LNCAP (cell line): ENCODE results near the gene SLC27A1.

Source experiments
- TF ChIP-seq, protein P1 (sequence below): fragments of 450-650 bp; IDR thresholded peaks from 2 replicates; pipeline ENCODE4 v1.5.1; 2017; ENCODE audit warnings: mild to moderate bottlenecking

SLC27A1 gene

DNA sequence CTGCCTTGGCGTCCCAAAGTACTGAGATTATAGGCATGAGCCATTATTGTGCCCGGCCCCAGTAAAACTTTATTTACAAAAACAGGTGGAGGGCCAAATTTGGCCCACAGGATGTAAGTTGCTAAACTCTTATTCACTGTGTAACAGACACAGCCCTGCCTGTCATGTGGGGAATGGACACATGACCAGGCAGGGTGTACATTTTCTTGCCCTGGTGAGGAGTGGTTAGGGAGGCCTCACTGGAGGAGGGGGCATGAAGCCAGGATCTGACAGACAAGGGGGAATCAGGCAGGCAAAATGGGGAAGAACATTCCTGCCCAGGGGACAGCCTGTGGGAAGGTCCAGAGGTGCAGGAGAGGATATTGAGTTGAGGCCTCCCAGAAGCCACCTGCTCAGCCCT lies 33.7 kb downstream of the SLC27A1 start:
- TF ChIP-seq, protein P1, sequence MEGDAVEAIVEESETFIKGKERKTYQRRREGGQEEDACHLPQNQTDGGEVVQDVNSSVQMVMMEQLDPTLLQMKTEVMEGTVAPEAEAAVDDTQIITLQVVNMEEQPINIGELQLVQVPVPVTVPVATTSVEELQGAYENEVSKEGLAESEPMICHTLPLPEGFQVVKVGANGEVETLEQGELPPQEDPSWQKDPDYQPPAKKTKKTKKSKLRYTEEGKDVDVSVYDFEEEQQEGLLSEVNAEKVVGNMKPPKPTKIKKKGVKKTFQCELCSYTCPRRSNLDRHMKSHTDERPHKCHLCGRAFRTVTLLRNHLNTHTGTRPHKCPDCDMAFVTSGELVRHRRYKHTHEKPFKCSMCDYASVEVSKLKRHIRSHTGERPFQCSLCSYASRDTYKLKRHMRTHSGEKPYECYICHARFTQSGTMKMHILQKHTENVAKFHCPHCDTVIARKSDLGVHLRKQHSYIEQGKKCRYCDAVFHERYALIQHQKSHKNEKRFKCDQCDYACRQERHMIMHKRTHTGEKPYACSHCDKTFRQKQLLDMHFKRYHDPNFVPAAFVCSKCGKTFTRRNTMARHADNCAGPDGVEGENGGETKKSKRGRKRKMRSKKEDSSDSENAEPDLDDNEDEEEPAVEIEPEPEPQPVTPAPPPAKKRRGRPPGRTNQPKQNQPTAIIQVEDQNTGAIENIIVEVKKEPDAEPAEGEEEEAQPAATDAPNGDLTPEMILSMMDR = no peak

DNA sequence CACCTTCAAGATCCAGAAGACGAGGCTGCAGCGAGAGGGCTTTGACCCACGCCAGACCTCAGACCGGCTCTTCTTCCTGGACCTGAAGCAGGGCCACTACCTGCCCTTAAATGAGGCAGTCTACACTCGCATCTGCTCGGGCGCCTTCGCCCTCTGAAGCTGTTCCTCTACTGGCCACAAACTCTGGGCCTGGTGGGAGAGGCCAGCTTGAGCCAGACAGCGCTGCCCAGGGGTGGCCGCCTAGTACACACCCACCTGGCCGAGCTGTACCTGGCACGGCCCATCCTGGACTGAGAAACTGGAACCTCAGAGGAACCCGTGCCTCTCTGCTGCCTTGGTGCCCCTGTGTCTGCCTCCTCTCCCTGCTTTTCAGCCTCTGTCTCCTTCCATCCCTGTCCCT lies 34.1 kb downstream of the SLC27A1 start:
- TF ChIP-seq, protein P1 = no peak

DNA sequence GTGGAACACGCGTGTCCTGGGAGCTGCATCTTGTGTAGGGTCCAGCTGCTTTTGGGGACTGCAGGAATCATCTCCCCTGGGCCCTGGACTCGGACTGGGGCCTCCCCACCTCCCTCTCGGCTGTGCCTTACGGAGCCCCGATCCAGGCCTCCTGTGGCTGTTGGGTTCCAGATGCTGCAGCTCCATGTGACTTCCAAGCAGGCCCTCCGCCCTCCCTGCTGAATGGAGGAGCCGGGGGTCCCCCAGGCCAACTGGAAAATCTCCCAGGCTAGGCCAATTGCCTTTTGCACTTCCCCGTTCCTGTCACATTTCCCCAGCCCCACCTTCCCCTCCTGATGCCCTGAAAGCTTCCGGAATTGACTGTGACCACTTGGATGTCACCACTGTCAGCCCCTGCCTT lies 34.9 kb downstream of the SLC27A1 start:
- TF ChIP-seq, protein P1 = no peak

DNA sequence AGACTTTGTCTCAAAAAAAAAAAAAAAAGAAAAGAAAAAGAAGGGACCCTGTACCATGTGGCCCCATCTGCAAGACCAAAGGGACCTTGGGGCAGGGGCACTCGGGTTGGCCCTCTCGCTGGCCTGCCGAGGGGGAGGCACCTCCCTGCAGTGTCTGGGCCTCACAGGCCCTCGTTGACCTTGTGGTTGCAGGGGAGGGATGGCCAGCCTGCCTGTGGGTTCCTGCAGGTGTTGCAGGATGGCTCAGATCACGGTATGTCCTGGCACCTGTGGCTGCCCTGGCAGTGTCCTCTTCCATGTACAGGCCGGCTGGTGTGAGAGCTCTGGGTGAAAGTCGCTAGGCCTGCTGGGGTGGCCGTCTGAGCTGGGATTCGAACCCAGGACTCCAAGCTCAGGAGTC lies 36.4 kb downstream of the SLC27A1 start:
- TF ChIP-seq, protein P1 = no peak

DNA sequence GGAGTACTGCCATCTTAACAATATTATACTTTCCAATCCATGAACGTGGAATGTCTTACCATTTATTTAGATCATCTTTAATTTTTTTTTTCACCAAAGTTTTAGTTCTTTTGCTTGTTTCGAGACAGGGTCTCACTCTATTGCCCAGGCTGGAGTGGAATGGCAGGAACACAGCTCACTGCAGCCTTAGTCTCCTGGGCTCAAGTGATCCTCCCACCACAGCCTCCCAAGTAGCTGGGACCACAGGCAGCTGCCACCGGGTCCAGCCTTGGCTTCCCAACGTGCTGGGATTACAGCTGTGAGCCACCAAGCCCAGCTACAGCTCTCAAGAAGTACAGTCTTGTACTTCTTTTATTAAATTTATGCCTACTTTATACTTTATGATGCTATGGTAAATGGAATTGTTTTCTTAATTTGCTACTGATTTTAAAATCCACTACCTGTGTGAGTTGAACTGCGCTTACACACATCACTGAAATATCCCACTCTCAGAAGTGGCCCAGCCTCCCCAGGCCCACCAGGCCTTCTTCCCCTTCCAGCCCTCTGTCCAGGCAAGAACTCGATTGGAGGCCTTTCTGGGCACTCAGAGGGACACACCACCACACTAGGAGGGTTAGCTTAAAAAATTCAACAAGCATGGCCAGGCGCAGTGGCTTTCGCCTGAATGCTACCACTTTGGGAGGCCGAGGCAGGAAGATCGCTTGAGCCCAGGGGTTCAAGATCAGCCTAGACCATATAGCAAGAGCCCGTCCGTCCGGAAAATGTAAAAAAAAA lies 40.1 kb downstream of the SLC27A1 start:
- TF ChIP-seq, protein P1 = no peak

DNA sequence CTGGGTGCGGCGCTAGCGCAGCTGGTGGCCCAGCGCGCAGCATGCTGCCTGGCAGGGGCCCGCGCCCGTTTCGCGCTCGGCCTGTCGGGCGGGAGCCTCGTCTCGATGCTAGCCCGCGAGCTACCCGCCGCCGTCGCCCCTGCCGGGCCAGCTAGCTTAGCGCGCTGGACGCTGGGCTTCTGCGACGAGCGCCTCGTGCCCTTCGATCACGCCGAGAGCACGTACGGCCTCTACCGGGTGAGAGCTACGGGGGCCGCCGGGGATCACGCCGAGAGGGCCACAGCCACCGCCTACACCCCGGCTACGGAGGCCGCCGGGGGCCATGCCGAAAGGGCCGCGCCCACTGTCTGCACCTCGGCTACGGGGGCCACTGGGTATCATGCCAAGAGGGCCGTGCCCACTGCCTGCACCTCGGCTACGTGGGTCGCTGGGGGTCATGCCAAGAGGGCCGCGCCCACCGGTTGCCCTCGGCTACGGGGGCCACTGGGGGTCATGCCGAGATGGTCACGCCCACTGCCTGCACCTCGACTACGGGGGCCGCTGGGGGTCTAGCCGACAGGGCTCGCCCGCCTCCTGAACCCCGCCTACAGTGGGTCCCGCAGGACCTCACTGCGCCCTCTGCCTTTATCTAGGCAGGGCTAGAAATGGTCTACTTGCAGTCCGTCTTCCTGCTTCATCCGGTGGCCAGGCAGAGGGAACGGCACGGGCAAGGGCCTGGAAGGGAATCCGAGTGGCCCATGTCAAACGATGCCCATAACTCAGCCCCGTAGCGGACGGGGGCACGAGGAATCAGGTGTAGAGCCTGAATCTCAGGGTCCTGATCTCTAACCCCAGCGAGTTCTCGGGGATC lies 41.6 kb downstream of the SLC27A1 start:
- TF ChIP-seq, protein P1 = no peak

DNA sequence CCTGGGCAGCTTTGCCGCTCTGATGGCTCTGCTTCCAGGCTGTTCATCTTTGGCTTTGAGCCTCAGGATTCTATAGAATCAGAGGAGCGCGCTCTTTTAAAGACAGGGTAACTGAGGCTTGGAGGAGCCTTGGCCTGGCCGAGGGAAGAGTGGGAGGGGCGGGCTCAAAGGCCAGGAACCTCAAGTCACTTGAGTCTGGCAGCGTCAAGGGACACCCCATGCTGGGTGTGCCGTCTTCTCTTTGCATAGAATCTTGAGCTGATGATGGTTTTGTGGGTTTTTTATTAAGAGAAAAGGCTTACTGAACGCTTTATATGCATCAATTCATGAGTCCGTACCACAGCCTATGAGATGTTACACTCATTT lies 42.2 kb downstream of the SLC27A1 start:
- TF ChIP-seq, protein P1 = no peak
